DOHH2 (cell line): ENCODE measurements around the gene ITGA1.

ENCODE experiments used
- EZH2phosphoT487 ChIP-seq: fragments of 200-600 bp; sonication (generic); IDR thresholded peaks from 2 replicates; pipeline ENCODE4 v1.6.1; 2017; ENCODE audit warnings: borderline replicate concordance, mild to moderate bottlenecking, antibody characterized with exemption, low read length, moderate library complexity, mixed read lengths
- TF ChIP-seq, protein P1 (sequence below): fragments of 200-600 bp; sonication (generic); IDR thresholded peaks from one replicate; pipeline ENCODE4 v1.5.1; 2014; ENCODE audit warnings: antibody characterized with exemption, mild to moderate bottlenecking, low read depth, low read length; ENCODE audit not compliant: poor library complexity, severe bottlenecking

DNA sequence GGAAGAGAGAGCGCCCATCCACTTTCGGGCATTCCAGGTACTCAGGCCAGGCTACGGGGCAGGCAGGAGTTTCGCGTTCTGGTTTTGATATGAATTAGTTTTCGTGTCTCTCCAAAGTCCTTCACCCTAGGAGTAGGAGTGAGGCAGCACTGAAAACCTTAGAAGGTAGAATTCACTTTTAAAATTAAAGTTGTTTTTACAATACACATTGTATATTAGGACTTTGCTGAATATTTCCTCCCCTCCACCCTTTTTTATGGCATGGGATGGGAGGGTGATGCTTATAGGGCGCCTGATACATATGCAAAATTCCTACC lies 747 bp downstream of the ITGA1 start:
- TF ChIP-seq, protein P1, sequence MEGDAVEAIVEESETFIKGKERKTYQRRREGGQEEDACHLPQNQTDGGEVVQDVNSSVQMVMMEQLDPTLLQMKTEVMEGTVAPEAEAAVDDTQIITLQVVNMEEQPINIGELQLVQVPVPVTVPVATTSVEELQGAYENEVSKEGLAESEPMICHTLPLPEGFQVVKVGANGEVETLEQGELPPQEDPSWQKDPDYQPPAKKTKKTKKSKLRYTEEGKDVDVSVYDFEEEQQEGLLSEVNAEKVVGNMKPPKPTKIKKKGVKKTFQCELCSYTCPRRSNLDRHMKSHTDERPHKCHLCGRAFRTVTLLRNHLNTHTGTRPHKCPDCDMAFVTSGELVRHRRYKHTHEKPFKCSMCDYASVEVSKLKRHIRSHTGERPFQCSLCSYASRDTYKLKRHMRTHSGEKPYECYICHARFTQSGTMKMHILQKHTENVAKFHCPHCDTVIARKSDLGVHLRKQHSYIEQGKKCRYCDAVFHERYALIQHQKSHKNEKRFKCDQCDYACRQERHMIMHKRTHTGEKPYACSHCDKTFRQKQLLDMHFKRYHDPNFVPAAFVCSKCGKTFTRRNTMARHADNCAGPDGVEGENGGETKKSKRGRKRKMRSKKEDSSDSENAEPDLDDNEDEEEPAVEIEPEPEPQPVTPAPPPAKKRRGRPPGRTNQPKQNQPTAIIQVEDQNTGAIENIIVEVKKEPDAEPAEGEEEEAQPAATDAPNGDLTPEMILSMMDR = no peak
- TF ChIP-seq EZH2phosphoT487 = no peak
